ENCODE data around the gene KCNK15. TPM values are rescaled to one million over a fixed set of nuclear protein-coding genes. Genes with fewer than 3 reads are reported as not detected.

The KCNK15 gene
- total and polyA plus RNA-seq, 9 of the 15 experiments (the other 6 are each of a cell fraction or from before 2014, with no cell fraction given): 0.03 to 0.30 (median 0.17) TPM; not detected in 5

DNA sequence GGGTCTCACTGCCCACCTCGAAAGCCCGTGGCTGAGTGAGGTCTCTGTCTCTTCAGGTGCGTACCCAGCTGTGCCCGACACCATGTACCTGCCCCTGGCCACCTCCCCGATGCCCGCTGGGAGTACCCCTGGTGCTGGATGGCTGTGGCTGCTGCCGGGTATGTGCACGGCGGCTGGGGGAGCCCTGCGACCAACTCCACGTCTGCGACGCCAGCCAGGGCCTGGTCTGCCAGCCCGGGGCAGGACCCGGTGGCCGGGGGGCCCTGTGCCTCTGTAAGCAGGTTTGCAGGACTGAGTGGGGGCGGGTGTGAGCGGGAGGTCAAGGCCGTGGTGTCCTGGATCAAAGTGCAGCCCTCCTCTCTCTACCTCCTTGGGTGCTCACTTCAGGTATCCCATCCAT lies 25.8 kb upstream of the KCNK15 start (continued):
- no peak for TF ChIP-seq ZNF561 (CRISPR knock-in tag; conservative IDR thresholded peaks at IDR 0.05)
- no peak for TF ChIP-seq ETV6 (IDR thresholded peaks at IDR 0.05; ENCODE audit: borderline replicate concordance in 1 of 2, low read depth in 2 of 2, low read length in 1 of 2)
- TF ChIP-seq ETV6 (CRISPR knock-in tag; IDR thresholded peaks at IDR 0.05; ENCODE audit: borderline replicate concordance): no peak

DNA sequence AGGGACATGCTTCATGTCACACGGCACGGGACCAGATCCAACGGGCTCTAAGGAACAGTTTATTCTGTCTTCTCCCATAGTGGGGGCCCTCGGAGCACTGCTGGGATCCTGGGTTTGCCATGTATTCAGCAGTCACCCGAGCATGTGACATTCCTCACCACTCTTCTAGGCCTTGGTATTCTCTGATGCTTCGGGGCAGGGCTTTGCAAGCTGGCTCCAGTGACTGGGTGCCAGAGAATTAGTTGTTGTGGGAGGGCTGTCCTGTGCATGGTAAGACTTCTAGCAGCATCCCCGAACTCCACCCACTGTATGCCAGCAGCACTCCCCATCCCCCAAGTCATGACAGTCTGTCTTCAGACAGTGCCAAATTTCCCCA lies 25.1 kb upstream of the KCNK15 start:
- no peaks in the 10 kb centered on the region for H3K9me3 ChIP-seq (replicated peaks; ENCODE audit: control insufficient read depth, insufficient read depth, low read depth, low read length)
- no peak overlapping the region for H3K27ac ChIP-seq (ENCODE audit: extremely low read depth, low read depth, low read length)
- peaks cover 11% of the 10 kb centered on the region; the same call in 1 of the 2 replicates for H4K20me1 ChIP-seq (replicated peaks; ENCODE audit: control insufficient read depth, insufficient read depth, low read length)
- H3K79me2 ChIP-seq (ENCODE audit: control insufficient read depth, insufficient read depth, low read length): no peaks in the 10 kb centered on the region
- ChIA-PET POLR2A (no interaction called here), CTCF (ENCODE audit: low intra/inter-chr PET ratio) (no interaction called here)
- in situ Hi-C loops (cut with MboI): no loop called here
- no peaks in the 10 kb centered on the region for H3K9me1 ChIP-seq (ENCODE audit: control insufficient read depth, insufficient read depth, low read length)
- H3K4me1 ChIP-seq (replicated peaks in 1 of 2; ENCODE audit: control insufficient read depth in 2 of 2, insufficient read depth in 2 of 2, low read length in 2 of 2): peaks cover 0 to 10% of the 10 kb centered on the region in 2 experiments; a peak in 2 of 5 replicates
- H3K9ac ChIP-seq (ENCODE audit: insufficient read depth in 1 of 2, low read depth in 2 of 2, low read length in 2 of 2): no peak overlapping the region
- WGBS (ENCODE audit: insufficient coverage, low coverage, missing lambda C conversion rate): 0% methylated on average over 7 of the region's 7 CpGs
- FAIRE-seq: no peak
- intact Hi-C loops (cut with micrococcal nuclease): no loop called here
- H3K4me2 ChIP-seq (ENCODE audit: insufficient read depth, low read length): no peak overlapping the region
- H3K4me3 ChIP-seq: no peak overlapping the region
- no TSS peak for BruUV-seq (replicated peaks)
- H3K36me3 ChIP-seq (ENCODE audit: control insufficient read depth, insufficient read depth, low read length): no peaks in the 10 kb centered on the region
- no peak for DNase-seq (ENCODE audit: extremely low read depth in 1 of 4, low spot score in 3 of 4)
- H3K27me3 ChIP-seq (ENCODE audit: control insufficient read depth in 2 of 2, insufficient read depth in 2 of 2, low read length in 2 of 2): peaks cover 34 to 74% of the 10 kb centered on the region in 2 experiments
- no peak for ATAC-seq
- no peak overlapping the region for H2AFZ ChIP-seq (ENCODE audit: low read depth, low read length)
- TF ChIP-seq NR3C1 (CRISPR knock-in tag; IDR thresholded peaks at IDR 0.05): no peak
- no peak for TF ChIP-seq ELF4 (CRISPR knock-in tag; IDR thresholded peaks at IDR 0.05)
- no peak for TF ChIP-seq HCFC1 (IDR thresholded peaks at IDR 0.05; ENCODE audit: low read depth, low read length)
- no peak for TF ChIP-seq HMGXB4 (CRISPR knock-in tag; IDR thresholded peaks at IDR 0.05)
- TF ChIP-seq, protein P1, sequence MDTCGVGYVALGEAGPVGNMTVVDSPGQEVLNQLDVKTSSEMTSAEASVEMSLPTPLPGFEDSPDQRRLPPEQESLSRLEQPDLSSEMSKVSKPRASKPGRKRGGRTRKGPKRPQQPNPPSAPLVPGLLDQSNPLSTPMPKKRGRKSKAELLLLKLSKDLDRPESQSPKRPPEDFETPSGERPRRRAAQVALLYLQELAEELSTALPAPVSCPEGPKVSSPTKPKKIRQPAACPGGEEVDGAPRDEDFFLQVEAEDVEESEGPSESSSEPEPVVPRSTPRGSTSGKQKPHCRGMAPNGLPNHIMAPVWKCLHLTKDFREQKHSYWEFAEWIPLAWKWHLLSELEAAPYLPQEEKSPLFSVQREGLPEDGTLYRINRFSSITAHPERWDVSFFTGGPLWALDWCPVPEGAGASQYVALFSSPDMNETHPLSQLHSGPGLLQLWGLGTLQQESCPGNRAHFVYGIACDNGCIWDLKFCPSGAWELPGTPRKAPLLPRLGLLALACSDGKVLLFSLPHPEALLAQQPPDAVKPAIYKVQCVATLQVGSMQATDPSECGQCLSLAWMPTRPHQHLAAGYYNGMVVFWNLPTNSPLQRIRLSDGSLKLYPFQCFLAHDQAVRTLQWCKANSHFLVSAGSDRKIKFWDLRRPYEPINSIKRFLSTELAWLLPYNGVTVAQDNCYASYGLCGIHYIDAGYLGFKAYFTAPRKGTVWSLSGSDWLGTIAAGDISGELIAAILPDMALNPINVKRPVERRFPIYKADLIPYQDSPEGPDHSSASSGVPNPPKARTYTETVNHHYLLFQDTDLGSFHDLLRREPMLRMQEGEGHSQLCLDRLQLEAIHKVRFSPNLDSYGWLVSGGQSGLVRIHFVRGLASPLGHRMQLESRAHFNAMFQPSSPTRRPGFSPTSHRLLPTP (IDR thresholded peaks at IDR 0.05; ENCODE audit: borderline replicate concordance, extremely low read depth, insufficient read length): no peak
